Erythroblast (primary cell): ENCODE data around the gene GPX2.
A peak's percentile ranks its signal among the peaks of the same experiment; 100 is the strongest.

Source experiments
- DNase-seq, 2 experiments: peaks; one replicate each; lab custom pipeline; 2025; lab: John Stamatoyannopoulos, UW
- GATA1 ChIP-seq: IDR thresholded peaks from 2 replicates; pipeline ENCODE4 v1.6.1; 2011; ENCODE audit warnings: low read depth, mild to moderate bottlenecking, control low read depth, low read length, moderate library complexity
- POLR2A ChIP-seq: IDR thresholded peaks from 2 replicates; pipeline ENCODE4 v1.6.1; 2011; ENCODE audit warnings: mild to moderate bottlenecking, low read length

The GPX2 gene

DNA sequence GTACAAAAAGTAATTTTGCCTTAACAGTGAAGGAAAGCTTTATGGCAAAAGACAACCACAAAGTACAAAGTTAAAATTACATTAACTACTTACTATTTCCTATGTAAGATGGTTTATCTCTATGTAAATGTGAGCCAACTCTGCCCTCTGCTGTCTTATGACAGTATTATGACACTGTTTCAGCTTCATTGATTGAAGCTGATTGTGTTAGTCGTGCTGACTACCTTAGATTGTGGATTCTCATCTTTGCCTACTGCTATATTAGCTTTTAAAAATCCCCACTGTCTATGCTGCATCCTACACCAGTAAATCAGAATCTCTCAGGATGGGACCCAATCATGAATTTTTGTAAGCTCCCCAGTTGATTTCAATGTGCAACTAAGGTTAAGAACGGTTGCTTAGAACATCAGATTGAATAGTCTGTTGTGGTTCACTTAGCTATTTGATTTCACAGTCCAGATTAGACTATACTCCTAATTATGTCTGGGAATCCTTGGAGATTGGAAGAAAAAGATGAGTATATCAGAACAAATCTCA is 50.6 kb downstream of the GPX2 start:
- peak; percentile 85 to 90 for DNase-seq
- TF ChIP-seq POLR2A (no peak), GATA1 (no peak)

DNA sequence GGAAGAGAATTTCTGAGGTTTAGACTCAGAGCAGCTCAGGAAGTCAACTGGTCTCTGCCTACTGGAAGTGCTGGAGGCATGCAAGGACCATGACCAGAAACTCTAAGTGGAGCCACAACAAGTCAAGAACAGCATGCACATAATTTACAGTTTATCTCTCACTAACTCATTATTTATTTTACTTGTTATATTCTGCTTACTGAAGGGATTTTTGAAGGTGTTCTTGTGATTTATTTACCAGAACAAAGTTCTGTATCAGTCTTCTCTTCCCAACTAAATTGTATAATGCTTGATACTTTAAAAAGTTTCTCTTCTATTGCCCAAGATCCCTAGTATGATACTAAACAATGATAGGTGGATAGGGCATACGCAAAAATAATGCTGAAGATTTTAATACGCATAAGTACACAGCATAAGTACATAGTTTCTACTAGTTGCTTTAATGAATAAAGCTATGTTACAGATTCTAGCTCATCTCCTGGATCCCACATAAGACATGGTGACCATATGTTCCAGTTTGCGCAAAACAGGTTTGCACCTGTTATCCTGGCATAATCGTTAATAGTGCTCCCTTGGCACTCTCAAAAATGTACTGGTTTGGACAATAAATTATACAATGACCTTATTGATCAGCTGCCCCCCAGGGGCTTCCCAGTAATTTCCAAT is 51.2 kb downstream of the GPX2 start:
- DNase-seq, result no peak
- TF ChIP-seq GATA1, result no peak
- TF ChIP-seq POLR2A, result no peak

DNA sequence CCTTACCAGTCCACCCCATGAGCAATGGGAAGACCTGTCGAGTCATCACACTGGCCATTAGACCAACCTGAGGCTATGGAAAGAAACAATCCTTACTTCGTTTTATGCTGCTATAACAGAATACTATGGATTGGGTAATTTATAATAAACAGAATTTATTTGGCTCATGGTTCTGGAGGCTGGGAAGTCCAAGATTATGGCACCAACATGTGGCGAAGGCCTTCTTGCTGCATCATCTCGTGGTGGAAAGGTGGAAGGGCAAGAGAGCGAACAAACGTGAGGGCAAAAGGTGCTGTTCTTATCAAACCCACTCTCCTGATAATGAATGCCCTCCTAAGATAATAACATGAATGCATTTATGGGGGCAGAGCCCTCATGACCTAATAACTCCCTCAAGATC is 53.2 kb downstream of the GPX2 start:
- no peak for DNase-seq
- TF ChIP-seq POLR2A, result no peak
- TF ChIP-seq GATA1, result no peak
